ENCODE measurements around the gene DENND1A.

DNA sequence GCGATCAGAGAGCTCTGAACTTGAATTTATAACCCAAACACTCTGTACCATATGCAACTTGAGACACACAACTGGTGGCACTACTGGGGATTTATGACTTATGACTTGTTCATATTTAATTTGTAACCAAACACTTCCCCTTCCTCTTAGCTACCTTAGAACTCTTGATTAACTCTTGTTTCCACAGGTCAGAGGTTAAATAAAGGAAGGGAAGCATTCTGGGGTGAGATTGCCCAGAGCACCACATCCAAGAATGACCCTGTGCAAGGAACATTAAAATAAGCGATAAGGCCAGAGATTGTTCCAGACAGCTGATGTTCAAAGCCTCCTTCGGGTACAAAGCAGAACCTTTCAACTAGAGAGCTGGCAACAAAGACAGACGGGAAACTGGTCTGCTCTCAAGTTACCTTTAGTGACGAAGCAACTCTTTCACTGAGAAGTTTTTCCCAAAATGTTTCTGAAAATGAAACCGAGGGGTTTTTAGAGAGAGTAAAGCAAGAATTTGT lies 242.6 kb downstream of the DENND1A start:
- TF ChIP-seq SIN3A (IDR thresholded peaks at IDR 0.05; ENCODE audit: borderline replicate concordance, insufficient read depth, low read length) (no peak), POLR2AphosphoS5 (IDR thresholded peaks at IDR 0.05; ENCODE audit: low read depth, low read length) (no peak)

Data from PFSK-1 (cell line).